ENCODE data around the gene CANX.

The CANX gene

GRCh38 chr5:179779826-179780225 lies 81.1 kb downstream of the CANX start:
- DNase-seq = no peak

DNA sequence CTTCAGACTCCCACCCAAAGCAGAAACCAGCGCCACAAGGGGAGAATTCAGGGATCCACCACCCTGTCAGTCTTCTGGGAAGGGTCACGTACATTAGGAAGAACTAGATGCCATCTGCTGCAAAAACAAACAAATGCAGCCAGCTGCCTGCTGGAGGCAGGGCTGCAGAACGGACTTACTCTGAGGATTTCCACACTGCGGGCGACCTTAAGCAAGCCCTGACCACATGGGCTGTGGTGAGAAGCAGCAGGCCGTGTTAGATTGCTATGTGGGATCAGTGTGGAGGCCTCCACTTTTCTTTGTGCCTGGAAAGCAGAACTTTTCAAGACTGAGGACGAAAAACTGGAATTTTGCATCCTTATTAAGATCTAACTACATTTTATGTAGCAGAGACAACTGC lies 81.6 kb downstream of the CANX start:
- DNase-seq = no peak
